AG09319 (cell line): ENCODE results near the gene CCDC142.
"Not testable (repeated sequence)": the region's sequence is repeated elsewhere in the genome, so short reads cannot be mapped to it uniquely, and the experiment has no call there.

Source experiments
- DNase-seq: peaks from one replicate; pipeline ENCODE4 v3.0.0-alpha.2; 2010; ENCODE audit warnings: low read depth; ENCODE audit errors: extremely low read depth
- TF ChIP-seq, protein P1 (sequence below): IDR thresholded peaks from 2 replicates; pipeline ENCODE4 v1.5.1; 2011; ENCODE audit warnings: low read depth, mild to moderate bottlenecking, inconsistent platforms, low read length, moderate library complexity

Gene CCDC142

DNA sequence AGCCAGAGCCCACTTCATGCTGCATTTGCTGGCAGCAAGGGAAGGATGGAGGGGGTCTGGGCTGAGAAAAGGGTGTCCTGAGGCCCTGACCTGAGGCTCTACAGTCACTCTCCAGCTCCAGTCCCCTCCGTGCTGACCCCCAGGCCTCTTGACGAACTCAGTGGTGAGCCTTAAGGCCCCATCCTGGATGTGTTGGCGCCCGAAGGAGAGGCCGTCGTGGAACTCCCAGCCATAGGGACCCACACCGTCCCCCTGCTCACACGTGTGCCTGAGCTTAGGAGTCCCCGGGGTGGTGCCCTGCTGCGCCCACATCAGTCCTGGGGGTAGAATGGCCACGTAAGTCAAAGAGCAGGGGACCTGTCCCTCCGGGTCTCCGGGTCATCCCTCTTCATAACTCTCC is 18.4 kb downstream of the CCDC142 start:
- TF ChIP-seq, protein P1, sequence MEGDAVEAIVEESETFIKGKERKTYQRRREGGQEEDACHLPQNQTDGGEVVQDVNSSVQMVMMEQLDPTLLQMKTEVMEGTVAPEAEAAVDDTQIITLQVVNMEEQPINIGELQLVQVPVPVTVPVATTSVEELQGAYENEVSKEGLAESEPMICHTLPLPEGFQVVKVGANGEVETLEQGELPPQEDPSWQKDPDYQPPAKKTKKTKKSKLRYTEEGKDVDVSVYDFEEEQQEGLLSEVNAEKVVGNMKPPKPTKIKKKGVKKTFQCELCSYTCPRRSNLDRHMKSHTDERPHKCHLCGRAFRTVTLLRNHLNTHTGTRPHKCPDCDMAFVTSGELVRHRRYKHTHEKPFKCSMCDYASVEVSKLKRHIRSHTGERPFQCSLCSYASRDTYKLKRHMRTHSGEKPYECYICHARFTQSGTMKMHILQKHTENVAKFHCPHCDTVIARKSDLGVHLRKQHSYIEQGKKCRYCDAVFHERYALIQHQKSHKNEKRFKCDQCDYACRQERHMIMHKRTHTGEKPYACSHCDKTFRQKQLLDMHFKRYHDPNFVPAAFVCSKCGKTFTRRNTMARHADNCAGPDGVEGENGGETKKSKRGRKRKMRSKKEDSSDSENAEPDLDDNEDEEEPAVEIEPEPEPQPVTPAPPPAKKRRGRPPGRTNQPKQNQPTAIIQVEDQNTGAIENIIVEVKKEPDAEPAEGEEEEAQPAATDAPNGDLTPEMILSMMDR: no peak
- DNase-seq: no peak

DNA sequence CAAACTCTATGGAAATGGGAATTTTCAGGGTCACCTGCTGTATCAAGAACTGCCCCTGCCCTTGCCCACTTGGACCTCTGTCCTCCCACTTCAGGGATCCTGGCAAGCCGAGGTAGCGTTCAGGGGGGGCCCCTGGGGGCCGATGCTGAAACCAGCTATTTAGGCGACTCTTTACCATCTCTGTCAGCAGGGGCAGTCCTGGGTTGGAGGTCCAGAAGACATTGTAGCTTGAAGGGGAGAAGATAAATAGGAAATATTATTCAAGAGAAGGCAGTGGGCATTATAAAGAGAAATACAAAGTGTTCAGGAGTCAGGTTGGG is 20.1 kb downstream of the CCDC142 start:
- TF ChIP-seq, protein P1: no peak
- DNase-seq: no peak

DNA sequence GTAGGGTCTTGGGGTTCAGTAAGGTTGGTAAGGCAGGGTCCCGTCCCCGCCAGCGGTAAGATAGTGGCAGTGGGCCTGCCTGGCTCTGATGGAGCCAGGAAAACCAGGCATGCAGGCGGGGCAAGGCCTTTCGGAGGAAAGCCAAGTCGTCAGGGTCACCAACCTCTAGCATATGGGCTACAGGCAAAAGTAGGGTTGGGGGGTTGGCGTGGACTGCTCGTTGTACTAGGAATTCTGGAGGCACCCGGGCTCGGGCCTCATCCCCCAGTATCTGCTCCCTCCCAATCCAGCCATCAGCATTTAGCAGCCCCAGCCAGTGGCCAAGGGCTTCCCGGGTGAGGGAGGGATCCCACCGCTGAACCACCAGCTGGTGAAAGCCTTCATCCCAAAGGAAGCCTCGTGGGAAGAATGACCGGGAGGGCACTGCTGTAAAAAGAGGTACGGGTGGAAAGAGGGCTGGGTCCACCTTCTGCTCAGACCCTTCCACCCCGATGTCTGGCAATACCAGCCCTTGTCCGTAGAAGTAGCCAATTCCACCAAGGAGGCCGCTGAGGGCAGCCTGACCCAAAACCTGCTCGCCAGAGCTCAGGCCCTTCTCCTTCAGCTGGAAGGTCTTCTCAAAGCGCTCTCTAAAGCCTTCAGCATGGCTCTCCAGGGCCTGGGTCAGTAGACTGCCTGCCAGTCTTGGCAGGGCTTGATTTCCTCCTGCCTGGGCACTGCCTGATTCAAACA is 20.6 kb downstream of the CCDC142 start:
- no peak for DNase-seq
- TF ChIP-seq, protein P1: no peak

DNA sequence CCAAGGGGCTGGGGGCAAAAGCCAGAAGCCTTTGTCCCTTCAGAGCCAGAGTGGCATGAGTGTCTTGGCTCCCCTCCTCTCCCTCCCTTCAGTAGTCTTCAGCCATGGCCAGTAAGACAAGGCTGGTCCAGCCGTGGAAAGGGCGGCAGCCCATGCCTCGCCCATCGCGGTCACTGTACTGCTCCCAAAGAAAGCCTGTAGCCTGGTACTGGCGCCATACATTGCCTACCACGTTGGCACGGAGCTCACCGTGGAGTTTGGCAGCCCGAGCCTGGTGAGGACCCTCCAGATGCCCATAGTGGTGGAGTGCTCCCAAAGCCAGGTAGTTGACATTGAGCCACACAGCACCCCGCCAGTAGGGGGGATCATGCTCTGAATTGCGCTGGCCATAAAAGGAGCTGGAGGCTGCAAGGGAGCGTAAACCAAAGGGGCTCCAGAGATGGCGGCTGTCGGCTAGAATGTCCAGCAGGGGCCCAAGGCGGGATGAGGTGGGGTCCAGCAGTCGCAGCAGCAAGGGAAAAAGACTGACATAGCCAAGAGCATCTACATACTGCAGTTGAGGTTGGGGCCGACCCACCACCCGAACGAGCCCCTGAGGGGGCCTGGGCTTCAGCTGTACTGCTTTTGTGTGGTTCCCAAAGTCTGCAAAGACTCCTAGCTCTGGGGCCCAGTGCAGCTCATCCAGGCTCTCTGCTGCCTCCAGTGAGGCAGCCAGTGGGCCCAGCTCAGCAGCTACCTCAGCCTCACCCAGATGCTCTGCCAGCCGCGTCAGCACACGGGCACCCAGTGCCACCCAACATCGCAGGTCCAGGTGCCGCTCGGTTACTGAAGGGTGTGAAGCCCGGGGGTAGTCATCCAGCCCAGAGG is 21.4 kb downstream of the CCDC142 start:
- TF ChIP-seq, protein P1: no peak
- no peak for DNase-seq

DNA sequence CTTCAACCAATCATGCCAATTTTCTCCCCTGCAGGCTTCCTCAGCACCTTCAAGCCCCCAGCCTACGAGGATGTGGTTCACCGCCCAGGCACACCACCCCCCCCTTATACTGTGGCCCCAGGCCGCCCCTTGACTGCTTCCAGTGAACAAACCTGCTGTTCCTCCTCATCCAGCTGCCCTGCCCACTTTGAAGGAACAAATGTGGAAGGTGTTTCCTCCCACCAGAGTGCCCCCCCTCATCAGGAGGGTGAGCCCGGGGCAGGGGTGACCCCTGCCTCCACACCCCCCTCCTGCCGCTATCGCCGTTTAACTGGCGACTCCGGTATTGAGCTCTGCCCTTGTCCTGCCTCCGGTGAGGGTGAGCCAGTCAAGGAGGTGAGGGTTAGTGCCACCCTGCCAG is 22.6 kb downstream of the CCDC142 start:
- not testable (repeated sequence) for DNase-seq

DNA sequence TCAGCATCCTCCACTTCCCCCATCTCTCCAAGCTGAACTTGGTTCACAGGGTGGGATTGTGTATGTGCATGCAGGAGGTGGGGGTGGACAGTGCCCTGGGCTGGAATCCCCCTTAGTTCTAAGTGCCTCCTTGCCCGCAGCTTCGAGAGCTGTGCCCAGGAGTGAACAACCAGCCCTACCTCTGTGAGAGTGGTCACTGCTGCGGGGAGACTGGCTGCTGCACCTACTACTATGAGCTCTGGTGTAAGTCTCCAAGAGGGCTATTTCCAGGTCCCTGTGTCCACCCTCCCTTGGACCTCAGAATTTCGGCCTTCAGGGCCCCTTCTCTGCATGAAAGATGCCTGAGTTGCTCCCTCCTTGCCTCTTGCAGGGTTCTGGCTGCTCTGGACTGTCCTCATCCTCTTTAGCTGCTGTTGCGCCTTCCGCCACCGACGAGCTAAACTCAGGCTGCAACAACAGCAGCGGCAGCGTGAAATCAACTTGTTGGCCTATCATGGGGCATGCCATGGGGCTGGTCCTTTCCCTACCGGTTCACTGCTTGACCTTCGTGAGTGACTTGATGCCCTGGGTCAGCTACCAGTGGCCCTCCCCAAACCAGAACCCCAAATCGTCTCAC is 23.2 kb downstream of the CCDC142 start:
- not testable (repeated sequence) for DNase-seq

DNA sequence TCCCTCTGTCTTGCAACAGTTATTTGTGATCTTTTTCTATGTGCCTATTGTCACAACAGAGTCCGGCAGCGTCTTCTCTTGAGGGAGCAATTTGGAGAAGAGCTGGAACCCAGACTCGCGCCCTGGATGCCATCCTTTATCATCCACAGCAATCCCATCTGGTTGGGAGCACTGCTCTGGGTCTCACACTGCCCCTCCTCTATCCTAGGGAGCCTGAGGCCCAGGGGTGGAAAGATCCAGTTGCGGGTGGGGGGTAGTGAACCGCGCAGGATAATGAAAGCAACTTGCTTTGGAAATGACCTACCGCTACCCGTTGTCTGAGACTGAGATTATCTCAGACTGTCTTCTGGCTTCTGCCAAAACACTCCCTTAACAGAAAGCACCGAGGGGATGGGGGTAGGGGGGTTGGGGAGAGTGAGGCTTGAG is 23.8 kb downstream of the CCDC142 start:
- TF ChIP-seq, protein P1: no peak
- DNase-seq: no peak
